Tibial nerve (tissue), 4 donors: Measurements from ENCODE around the gene RGS4. TPM values are rescaled to one million over a fixed set of nuclear protein-coding genes. Genes with fewer than 3 reads are reported as not detected.

Experiments used
- DNase-seq, 2 donors: peaks; one replicate each; pipeline ENCODE4 v3.0.0-alpha.2; 2019; ENCODE audit warnings: low spot score in 2 of 2
- H3K27ac ChIP-seq, 4 donors: fragments of 200-600 bp; sonication (generic) in 3 of 4; one replicate each; pipeline ENCODE4 v1.5.1; 2017 to 2019; ENCODE audit warnings: mild to moderate bottlenecking in 1 of 4
- H3K27me3 ChIP-seq, 2 donors: fragments of 200-600 bp; sonication (generic) in 1 of 2; one replicate each; pipeline versions ENCODE4 v1.5.1 to v1.6.0; 2017 to 2019
- H3K36me3 ChIP-seq, 3 donors: fragments of 200-600 bp; sonication (generic); one replicate each; pipeline ENCODE4 v1.5.1; 2018 to 2019
- H3K4me1 ChIP-seq, 4 donors: fragments of 200-600 bp; sonication (generic) in 3 of 4; one replicate each; pipeline ENCODE4 v1.5.1; 2017 to 2019
- H3K4me3 ChIP-seq, 4 donors: fragments of 200-600 bp; sonication (generic) in 3 of 4; one replicate each; pipeline ENCODE4 v1.5.1; 2017 to 2019; ENCODE audit warnings: mild to moderate bottlenecking in 1 of 4, moderate library complexity in 1 of 4
- H3K9me3 ChIP-seq, 4 donors: fragments of 200-600 bp; sonication (generic) in 3 of 4; one replicate each; pipeline ENCODE4 v1.5.1; 2017 to 2019
- CTCF ChIP-seq, 5 experiments: fragments of 200-600 bp in 3 of 5; fragments of 450-650 bp in 2 of 5; sonication (generic) in 3 of 5; IDR thresholded peaks; one replicate each; pipeline ENCODE4 v1.5.1; 2016 to 2019; ENCODE audit warnings: antibody characterized with exemption in 5 of 5, mild to moderate bottlenecking in 3 of 5, moderate library complexity in 2 of 5
- EP300 ChIP-seq, 2 donors: sonication (generic); formaldehyde crosslinking; IDR thresholded peaks; one replicate each; pipeline ENCODE4 v1.6.1; 2017; ENCODE audit warnings: antibody characterized with exemption in 2 of 2, mild to moderate bottlenecking in 1 of 2
- POLR2A ChIP-seq, 2 donors: fragments of 450-650 bp; IDR thresholded peaks; one replicate each; pipeline ENCODE4 v1.6.1; 2017; ENCODE audit warnings: antibody characterized with exemption in 2 of 2, mild to moderate bottlenecking in 2 of 2, moderate library complexity in 2 of 2
- WGBS, 2 donors: methylation state at CpG; one replicate each; pipeline ENCODE4 v1.1.5; 2018; 5-methylcytosine and 5-hydroxymethylcytosine counted together
- total RNA-seq, 4 donors: library from RNA; depleted of rRNA; stranded (reverse); fragments of >200 nt; gene quantifications; one replicate each; pipeline ENCODE4 v1.1.0, GENCODE V29; 2016

Gene RGS4
- total RNA-seq, 4 donors from 2014 or later: 0.21 to 1.4 (median 0.30) TPM; not detected in 1

GRCh38 chr1:163076981-163077761, 8.0 kb downstream of the RGS4 start:
- WGBS, 2 donors: 73 to 77% methylated on average over 5 of the region's 5 CpGs
- Histone ChIP-seq H3K4me3 (no peak overlapping the region), H3K27ac (no peak overlapping the region), H3K36me3 (no peaks in the 10 kb centered on the region), H3K9me3 (no peaks in the 10 kb centered on the region), H3K4me1 (no peaks in the 10 kb centered on the region), H3K27me3 (no peaks in the 10 kb centered on the region)
- no peak for DNase-seq
- no peak for TF ChIP-seq POLR2A (IDR thresholded peaks at IDR 0.05)
- TF ChIP-seq EP300 (IDR thresholded peaks at IDR 0.05): no peak
- no peak for TF ChIP-seq CTCF (IDR thresholded peaks at IDR 0.05)

GRCh38 chr1:163082971-163083370, 13.8 kb downstream of the RGS4 start:
- no peak overlapping the region for H3K27ac ChIP-seq
- no peaks in the 10 kb centered on the region for H3K9me3 ChIP-seq
- H3K27me3 ChIP-seq: no peaks in the 10 kb centered on the region
- H3K4me1 ChIP-seq: peaks cover 0 to 4% (median 0%) of the 10 kb centered on the region in 4 donors
- WGBS, 2 donors: 51 to 69% methylated on average over 6 of the region's 6 CpGs
- no peaks in the 10 kb centered on the region for H3K36me3 ChIP-seq
- no peak for DNase-seq
- no peak overlapping the region for H3K4me3 ChIP-seq
- TF ChIP-seq CTCF (IDR thresholded peaks at IDR 0.05) (no peak), POLR2A (IDR thresholded peaks at IDR 0.05) (no peak), EP300 (IDR thresholded peaks at IDR 0.05) (no peak)

GRCh38 chr1:163083690-163084089, 14.5 kb downstream of the RGS4 start:
- H3K4me3 ChIP-seq: no peak overlapping the region
- H3K4me1 ChIP-seq: peaks cover 0 to 4% (median 0%) of the 10 kb centered on the region in 4 donors
- no peaks in the 10 kb centered on the region for H3K36me3 ChIP-seq
- TF ChIP-seq CTCF (IDR thresholded peaks at IDR 0.05) (no peak), POLR2A (IDR thresholded peaks at IDR 0.05) (no peak), EP300 (IDR thresholded peaks at IDR 0.05) (no peak)
- no peaks in the 10 kb centered on the region for H3K9me3 ChIP-seq
- 86 to 87% methylated on average over 1 of the region's 1 CpG for WGBS, 2 donors
- no peak for DNase-seq
- H3K27me3 ChIP-seq: no peaks in the 10 kb centered on the region
- H3K27ac ChIP-seq: no peak overlapping the region

DNA sequence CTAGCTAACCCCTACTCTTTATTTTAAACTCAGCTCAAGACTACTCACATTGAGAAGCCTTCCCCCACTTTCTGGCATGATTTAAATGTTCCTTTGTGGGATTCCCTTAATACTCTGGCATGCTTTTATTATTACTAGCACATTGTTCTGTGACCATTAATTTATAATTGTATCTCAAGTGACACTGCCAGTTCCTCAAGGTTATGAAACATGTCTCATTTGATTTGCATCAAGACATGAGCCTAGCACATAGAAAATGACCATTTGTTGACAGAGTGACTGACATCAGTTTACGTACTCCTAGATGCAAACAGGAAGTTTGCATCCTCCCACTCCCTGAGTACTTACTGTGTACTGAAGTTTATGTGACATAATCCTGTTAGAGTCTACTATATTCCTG, 15.2 kb downstream of the RGS4 start:
- no peak for DNase-seq
- H3K27me3 ChIP-seq: no peaks in the 10 kb centered on the region
- TF ChIP-seq EP300 (IDR thresholded peaks at IDR 0.05): no peak
- WGBS, 2 donors: 53 to 64% methylated on average over 1 of the region's 1 CpG
- no peaks in the 10 kb centered on the region for H3K9me3 ChIP-seq
- no peak overlapping the region for H3K4me3 ChIP-seq
- no peak overlapping the region for H3K27ac ChIP-seq
- no peaks in the 10 kb centered on the region for H3K36me3 ChIP-seq
- H3K4me1 ChIP-seq: peaks cover 0 to 4% (median 0%) of the 10 kb centered on the region in 4 donors

DNA sequence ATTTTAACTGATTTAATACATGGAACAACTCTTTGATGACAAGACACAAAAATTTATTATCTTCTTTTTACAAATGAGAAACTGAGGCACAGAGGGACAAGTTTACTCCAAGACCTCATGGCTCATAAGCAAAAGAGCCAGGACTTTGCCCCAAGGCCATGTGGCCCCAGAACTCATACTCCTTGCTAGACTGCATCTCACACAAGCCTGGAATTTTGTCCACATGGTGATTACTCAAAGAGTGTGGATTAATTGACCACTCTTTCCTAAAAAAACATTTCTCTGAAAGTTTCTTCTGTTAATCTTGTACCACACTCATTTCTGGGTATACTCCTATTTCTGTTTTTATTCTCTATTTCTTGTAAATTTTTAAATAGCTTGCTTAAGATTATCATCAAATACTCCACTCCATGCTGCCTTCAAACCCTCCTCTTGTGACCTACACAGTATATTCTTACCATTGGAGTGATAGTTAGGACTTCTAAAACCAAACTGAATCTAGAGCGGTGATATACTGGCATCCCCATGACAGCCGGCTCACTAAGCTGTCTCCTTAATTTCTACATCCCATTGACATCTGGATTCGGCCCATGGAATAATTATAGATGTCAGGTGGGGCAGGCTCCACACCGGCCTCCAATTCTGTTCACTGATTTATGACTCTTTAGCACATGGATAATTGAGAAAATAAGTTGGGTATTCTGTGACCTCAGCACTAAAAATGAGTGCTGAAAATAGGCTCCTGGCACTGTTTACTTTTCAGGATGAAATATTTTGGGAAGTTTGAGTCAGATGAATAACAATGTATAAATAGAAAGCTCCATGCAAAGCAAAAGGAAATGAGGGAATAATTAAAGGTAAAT, 16.1 kb downstream of the RGS4 start:
- Histone ChIP-seq H3K27ac (no peak overlapping the region), H3K9me3 (no peaks in the 10 kb centered on the region), H3K27me3 (no peaks in the 10 kb centered on the region), H3K36me3 (no peaks in the 10 kb centered on the region), H3K4me3 (no peak overlapping the region), H3K4me1 (peaks cover 0 to 4% (median 0%) of the 10 kb centered on the region in 4 donors)
- DNase-seq: no peak
- no peak for TF ChIP-seq POLR2A (IDR thresholded peaks at IDR 0.05)
- no peak for TF ChIP-seq EP300 (IDR thresholded peaks at IDR 0.05)
- no peak for TF ChIP-seq CTCF (IDR thresholded peaks at IDR 0.05)
- 61 to 71% methylated on average over 4 of the region's 4 CpGs for WGBS, 2 donors
